A204.1 (cell line): ENCODE results near the gene GABARAP.

Source experiments
- FAIRE-seq: peaks from 2 replicates; lab custom pipeline; 2012; peaks lifted over from hg19 to GRCh38; lab: Jason Lieb, UNC

Gene GABARAP

GRCh38 chr17:7221278-7222092 lies 20.8 kb downstream of the GABARAP start:
- FAIRE-seq: no peak

- no peak for FAIRE-seq
Observed at GRCh38 chr17:7220593-7221277, 21.5 kb downstream of the GABARAP start.

- FAIRE-seq: no peak
Observed at GRCh38 chr17:7219812-7220592, 22.2 kb downstream of the GABARAP start, which contains the start of the genes ACADVL and DLG4. ACADVL (plus strand) TSS chr17:7219938; CDS start chr17:7219985, 47 bp downstream. DLG4 (minus strand) TSS chr17:7219836.

GRCh38 chr17:7219229-7219811 lies 22.9 kb downstream of the GABARAP start:
- no peak for FAIRE-seq

- no peak for FAIRE-seq
Observed at GRCh38 chr17:7218758-7219157, 23.5 kb downstream of the GABARAP start.

- FAIRE-seq: no peak
Observed at GRCh38 chr17:7218166-7218565, 24.1 kb downstream of the GABARAP start.

- FAIRE-seq: no peak
Observed at GRCh38 chr17:7217113-7217987, 24.9 kb downstream of the GABARAP start.

GRCh38 chr17:7216242-7217112 lies 25.8 kb downstream of the GABARAP start:
- FAIRE-seq: no peak

- no peak for FAIRE-seq
Observed at GRCh38 chr17:7215652-7216180, 26.5 kb downstream of the GABARAP start.

- peak; percentile 91 for FAIRE-seq
Observed at GRCh38 chr17:7215136-7215638, 27.1 kb downstream of the GABARAP start.

GRCh38 chr17:7214300-7215135 lies 27.7 kb downstream of the GABARAP start:
- peak; percentile 98 for FAIRE-seq

GRCh38 chr17:7213895-7214299 lies 28.4 kb downstream of the GABARAP start:
- FAIRE-seq: no peak

- no peak for FAIRE-seq
Observed at GRCh38 chr17:7211491-7212273, 30.6 kb downstream of the GABARAP start.

- no peak for FAIRE-seq
Observed at GRCh38 chr17:7208754-7209460, 33.3 kb downstream of the GABARAP start.

- no peak for FAIRE-seq
Observed at GRCh38 chr17:7208027-7208571, 34.1 kb downstream of the GABARAP start.

GRCh38 chr17:7207120-7208001 lies 34.9 kb downstream of the GABARAP start:
- no peak for FAIRE-seq
